Activated T-helper 2 cell treated with anti-CD3 and anti-CD28 coated beads, Interferon-gamma antibody, Interleukin-2, Interleukin-4, amounts not matched to agents 10 μg/mL and 5 μg/mL and 100 μg/mL, durations not matched to agents 14 hours and 24 hours and 36 hours (primary cell): ENCODE results near the gene CIAPIN1. TPM values are rescaled to one million over a fixed set of nuclear protein-coding genes. Genes with fewer than 3 reads are reported as not detected.
"Not testable (repeated sequence)": the region's sequence is repeated elsewhere in the genome, so short reads cannot be mapped to it uniquely, and the experiment has no call there.

ENCODE experiments used
- DNase-seq: peaks from one replicate; pipeline ENCODE4 v3.0.0; 2021; ENCODE audit warnings: low spot score
- H3K27ac Mint-ChIP-seq: one replicate; pipeline ENCODE4 v1.8.0; 2021; ENCODE audit warnings: mixed read lengths
- H3K27me3 Mint-ChIP-seq: one replicate; pipeline ENCODE4 v1.8.0; 2021; ENCODE audit warnings: low read depth, mixed read lengths
- H3K36me3 Mint-ChIP-seq: one replicate; pipeline ENCODE4 v1.8.0; 2021; ENCODE audit warnings: low read depth, mixed read lengths
- H3K4me1 Mint-ChIP-seq: one replicate; pipeline ENCODE4 v1.8.0; 2021; ENCODE audit warnings: low read depth, mixed read lengths
- H3K4me3 Mint-ChIP-seq: one replicate; pipeline ENCODE4 v1.8.0; 2021; ENCODE audit warnings: low read depth, mild to moderate bottlenecking, moderate library complexity, mixed read lengths
- H3K9me3 Mint-ChIP-seq: one replicate; pipeline ENCODE4 v1.8.0; 2021; ENCODE audit warnings: mixed read lengths
- intact Hi-C: fragments of 100-400 bp; cut with micrococcal nuclease; formaldehyde crosslinking; loops from one replicate; pipeline ENCODE4 v1.15.1; 2023
- total RNA-seq: library from RNA; stranded (reverse); gene quantifications from 2 replicates; pipeline ENCODE4 v1.2.3, GENCODE V29; 2022

Gene CIAPIN1
- total RNA-seq, 1 donor from 2014 or later: 73.1 TPM

- intact Hi-C loops: no loop called here
- no peak within 1 kb of the TSS for H3K27ac Mint-ChIP-seq
- peaks cover 3% of the 10 kb centered on the region for H3K27me3 Mint-ChIP-seq
- no peak within 1 kb of the TSS for H3K4me3 Mint-ChIP-seq
- H3K36me3 Mint-ChIP-seq: no peaks in the 10 kb centered on the region
- H3K9me3 Mint-ChIP-seq: no peaks in the 10 kb centered on the region
- DNase-seq: no peak
- H3K4me1 Mint-ChIP-seq: peaks cover 3% of the 10 kb centered on the region
Observed at GRCh38 chr16:57403965-57404817, 43.0 kb downstream of the CIAPIN1 start, which contains the start of gene CCL17. Gene CCL17, plus strand, starts transcription at chr16:57404767. Its CDS starts 9,166 bp downstream, at chr16:57413933.

- no peak overlapping the region for H3K4me3 Mint-ChIP-seq
- intact Hi-C loops: no loop called here
- no peak for DNase-seq
- H3K9me3 Mint-ChIP-seq: no peaks in the 10 kb centered on the region
- H3K27ac Mint-ChIP-seq: no peak overlapping the region
- no peaks in the 10 kb centered on the region for H3K36me3 Mint-ChIP-seq
- peaks cover 3% of the 10 kb centered on the region for H3K27me3 Mint-ChIP-seq
- no peaks in the 10 kb centered on the region for H3K4me1 Mint-ChIP-seq
Observed at GRCh38 chr16:57401943-57402640, 45.1 kb downstream of the CIAPIN1 start.

DNA sequence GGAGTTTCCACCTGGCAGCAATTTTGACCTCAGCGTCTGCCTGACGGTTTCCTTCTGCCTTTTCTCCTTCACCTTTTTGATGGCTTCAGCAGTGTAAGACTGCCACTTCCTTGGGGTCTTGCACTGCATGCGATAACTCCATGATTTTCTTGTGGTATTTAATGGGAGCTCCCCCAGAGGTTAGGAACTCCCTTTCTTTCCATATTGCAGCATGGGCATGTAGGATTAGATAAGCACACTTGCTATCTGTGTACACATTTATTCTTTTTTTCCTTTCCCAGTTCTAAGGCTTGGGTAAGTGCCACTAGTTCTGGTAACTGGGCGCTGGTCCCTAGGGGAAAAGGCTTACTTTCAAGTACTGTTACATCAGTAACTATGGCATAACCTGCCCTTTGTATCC, 49.7 kb downstream of the CIAPIN1 start:
- H3K4me1 Mint-ChIP-seq, H3K36me3 Mint-ChIP-seq, H3K27me3 Mint-ChIP-seq, H3K4me3 Mint-ChIP-seq, H3K27ac Mint-ChIP-seq, intact Hi-C loops, H3K9me3 Mint-ChIP-seq, DNase-seq: not testable (repeated sequence)

- Mint-ChIP-seq H3K36me3 (no peaks in the 10 kb centered on the region), H3K9me3 (no peaks in the 10 kb centered on the region), H3K27me3 (peaks cover 1% of the 10 kb centered on the region), H3K4me3 (no peak overlapping the region), H3K27ac (no peak overlapping the region), H3K4me1 (no peaks in the 10 kb centered on the region)
- intact Hi-C loops: no loop called here
- no peak for DNase-seq
Observed at GRCh38 chr16:57396786-57397185, 50.4 kb downstream of the CIAPIN1 start.

DNA sequence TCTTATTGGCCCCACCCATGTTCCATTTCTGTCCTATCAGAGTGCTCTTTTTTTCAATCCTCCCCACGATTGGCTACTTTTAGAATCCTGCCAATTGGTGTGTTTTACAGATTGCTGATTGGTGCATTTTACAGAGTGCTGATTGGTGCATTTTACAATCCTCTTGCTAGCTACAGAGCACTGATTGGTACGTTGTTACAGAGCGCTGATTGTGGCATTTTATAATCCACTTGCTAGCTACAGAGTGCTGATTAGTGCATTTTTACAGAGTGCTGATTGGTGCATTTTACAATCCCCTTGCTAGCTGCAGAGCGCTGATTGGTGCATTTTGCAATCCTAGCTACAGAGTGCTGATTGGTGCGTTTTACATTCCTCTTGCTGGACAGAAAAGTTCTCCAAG, 52.2 kb downstream of the CIAPIN1 start:
- intact Hi-C loops: no loop called here
- Mint-ChIP-seq H3K4me1 (no peaks in the 10 kb centered on the region), H3K27me3 (peaks cover 1% of the 10 kb centered on the region), H3K9me3 (no peaks in the 10 kb centered on the region), H3K4me3 (no peak overlapping the region), H3K27ac (no peak overlapping the region), H3K36me3 (no peaks in the 10 kb centered on the region)
- DNase-seq: no peak

DNA sequence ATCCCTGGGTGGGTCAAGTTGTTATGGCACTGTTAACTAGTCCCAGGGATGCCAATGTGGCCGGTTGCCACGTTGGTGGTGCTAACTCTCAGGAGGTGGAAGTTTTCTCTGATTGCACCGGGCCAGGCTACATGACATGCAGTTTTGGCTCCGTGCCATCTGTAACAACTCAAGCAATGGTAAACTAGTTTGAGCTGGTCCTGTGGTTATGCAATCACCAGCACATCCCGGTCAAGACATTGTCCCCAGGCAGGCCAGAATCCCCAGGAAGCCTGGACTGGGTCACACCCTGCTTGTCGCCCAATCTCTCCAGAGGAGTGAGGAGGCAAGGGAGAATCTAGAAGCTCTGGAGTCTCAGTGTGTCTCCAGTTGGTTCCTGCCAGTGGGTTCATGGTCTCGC, 52.7 kb downstream of the CIAPIN1 start:
- no peak for DNase-seq
- Mint-ChIP-seq H3K4me1 (no peaks in the 10 kb centered on the region), H3K27ac (no peak overlapping the region), H3K9me3 (no peaks in the 10 kb centered on the region), H3K27me3 (peaks cover 1% of the 10 kb centered on the region), H3K4me3 (no peak overlapping the region), H3K36me3 (no peaks in the 10 kb centered on the region)
- intact Hi-C loops: no loop called here

DNA sequence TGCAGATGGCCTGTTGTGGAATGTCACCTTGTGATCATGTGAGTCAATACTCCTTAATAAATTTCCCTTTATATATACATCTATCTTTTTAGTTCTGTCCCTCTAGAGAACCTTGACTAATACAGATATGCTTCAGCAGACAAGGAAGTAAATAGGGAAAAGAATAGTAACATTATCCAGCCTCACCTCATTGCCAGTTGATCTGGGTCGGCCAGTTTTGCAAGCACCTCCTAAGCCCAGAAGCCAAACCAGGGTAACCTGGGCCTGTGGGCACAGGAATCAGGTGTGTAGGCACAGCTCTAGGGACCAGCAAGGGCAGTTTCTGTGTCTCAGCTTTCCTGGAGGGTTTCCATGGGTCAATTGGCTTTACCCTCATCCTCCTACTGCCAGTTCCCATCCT, 54.5 kb downstream of the CIAPIN1 start:
- no peak for DNase-seq
- H3K36me3 Mint-ChIP-seq: no peaks in the 10 kb centered on the region
- intact Hi-C loops: no loop called here
- H3K9me3 Mint-ChIP-seq: no peaks in the 10 kb centered on the region
- H3K27me3 Mint-ChIP-seq: peaks cover 1% of the 10 kb centered on the region
- no peak overlapping the region for H3K27ac Mint-ChIP-seq
- no peak overlapping the region for H3K4me3 Mint-ChIP-seq
- H3K4me1 Mint-ChIP-seq: no peaks in the 10 kb centered on the region

DNA sequence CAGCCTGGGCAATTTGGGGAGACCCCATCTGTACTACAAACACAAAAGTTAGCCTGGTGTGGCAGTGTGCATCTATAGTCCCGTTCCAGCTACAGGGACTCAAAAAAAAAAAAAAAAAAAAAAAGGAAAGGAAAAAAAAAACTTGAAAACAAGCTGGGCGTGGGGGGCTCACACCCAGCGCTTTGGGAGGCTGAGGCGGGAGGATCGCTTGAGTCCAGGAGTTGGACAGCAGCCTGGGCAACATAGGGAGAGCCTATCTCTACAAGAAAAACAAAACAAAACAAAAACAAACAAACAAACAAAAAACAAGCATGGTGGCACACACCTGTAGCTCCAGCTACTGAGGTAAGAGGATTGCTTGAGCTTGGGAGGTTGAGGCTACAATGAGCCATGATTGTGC, 55.5 kb downstream of the CIAPIN1 start:
- intact Hi-C loops: no loop called here
- H3K4me1 Mint-ChIP-seq: no peaks in the 10 kb centered on the region
- peaks cover 2% of the 10 kb centered on the region for H3K27me3 Mint-ChIP-seq
- H3K4me3 Mint-ChIP-seq: no peak overlapping the region
- H3K27ac Mint-ChIP-seq: no peak overlapping the region
- no peaks in the 10 kb centered on the region for H3K36me3 Mint-ChIP-seq
- H3K9me3 Mint-ChIP-seq: no peaks in the 10 kb centered on the region
- DNase-seq: no peak

- DNase-seq: no peak
- intact Hi-C loops: no loop called here
- H3K36me3 Mint-ChIP-seq: no peaks in the 10 kb centered on the region
Observed at GRCh38 chr16:57391300-57391699, 55.9 kb downstream of the CIAPIN1 start.

DNA sequence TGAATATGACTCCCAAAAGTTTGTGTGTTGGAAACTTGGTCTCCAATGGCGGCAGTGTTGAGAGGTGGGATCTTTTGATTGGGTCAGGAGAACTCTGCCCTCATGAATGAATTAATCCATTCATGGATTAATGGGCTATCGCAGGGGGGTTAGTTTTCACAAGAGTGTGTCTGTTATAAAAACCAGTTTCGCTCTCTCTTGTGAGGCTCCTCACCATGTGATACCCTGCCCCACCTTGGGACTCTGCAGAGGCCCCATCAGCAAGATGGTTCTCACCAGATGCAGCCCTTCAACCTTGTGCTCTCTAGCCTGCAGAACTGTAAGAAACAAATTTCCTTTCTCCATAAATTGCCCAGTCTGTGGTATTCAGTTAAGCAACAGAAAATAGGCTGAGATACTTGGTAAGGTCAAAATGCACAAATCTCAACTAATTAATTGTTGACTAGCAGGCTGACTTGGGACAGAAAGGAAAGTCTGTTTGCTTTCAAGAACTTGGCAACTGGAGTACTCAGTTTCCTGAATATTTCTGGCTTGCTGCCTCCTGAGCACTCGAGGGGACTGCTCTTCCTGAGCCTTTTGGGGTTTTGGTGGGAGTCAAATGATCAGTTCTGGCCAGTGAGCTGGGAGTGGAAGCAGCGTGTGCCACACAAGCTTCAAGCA, 56.4 kb downstream of the CIAPIN1 start:
- Mint-ChIP-seq H3K4me1 (no peaks in the 10 kb centered on the region), H3K27me3 (peaks cover 2% of the 10 kb centered on the region), H3K9me3 (no peaks in the 10 kb centered on the region), H3K4me3 (no peak overlapping the region), H3K27ac (no peak overlapping the region), H3K36me3 (no peaks in the 10 kb centered on the region)
- intact Hi-C loops: no loop called here
- DNase-seq: no peak

More at GRCh38 chr16:57391300-57391699, 55.9 kb downstream of the CIAPIN1 start:
- Mint-ChIP-seq H3K27me3 (peaks cover 2% of the 10 kb centered on the region), H3K27ac (no peak overlapping the region), H3K9me3 (no peaks in the 10 kb centered on the region), H3K4me1 (no peaks in the 10 kb centered on the region), H3K4me3 (no peak overlapping the region)

- no peak overlapping the region for H3K4me3 Mint-ChIP-seq
- no peaks in the 10 kb centered on the region for H3K9me3 Mint-ChIP-seq
- H3K36me3 Mint-ChIP-seq: no peaks in the 10 kb centered on the region
- peaks cover 2% of the 10 kb centered on the region for H3K27me3 Mint-ChIP-seq
- intact Hi-C loops: no loop called here
- H3K27ac Mint-ChIP-seq: no peak overlapping the region
- no peaks in the 10 kb centered on the region for H3K4me1 Mint-ChIP-seq
- no peak for DNase-seq
Observed at GRCh38 chr16:57389087-57389468, 58.1 kb downstream of the CIAPIN1 start.

DNA sequence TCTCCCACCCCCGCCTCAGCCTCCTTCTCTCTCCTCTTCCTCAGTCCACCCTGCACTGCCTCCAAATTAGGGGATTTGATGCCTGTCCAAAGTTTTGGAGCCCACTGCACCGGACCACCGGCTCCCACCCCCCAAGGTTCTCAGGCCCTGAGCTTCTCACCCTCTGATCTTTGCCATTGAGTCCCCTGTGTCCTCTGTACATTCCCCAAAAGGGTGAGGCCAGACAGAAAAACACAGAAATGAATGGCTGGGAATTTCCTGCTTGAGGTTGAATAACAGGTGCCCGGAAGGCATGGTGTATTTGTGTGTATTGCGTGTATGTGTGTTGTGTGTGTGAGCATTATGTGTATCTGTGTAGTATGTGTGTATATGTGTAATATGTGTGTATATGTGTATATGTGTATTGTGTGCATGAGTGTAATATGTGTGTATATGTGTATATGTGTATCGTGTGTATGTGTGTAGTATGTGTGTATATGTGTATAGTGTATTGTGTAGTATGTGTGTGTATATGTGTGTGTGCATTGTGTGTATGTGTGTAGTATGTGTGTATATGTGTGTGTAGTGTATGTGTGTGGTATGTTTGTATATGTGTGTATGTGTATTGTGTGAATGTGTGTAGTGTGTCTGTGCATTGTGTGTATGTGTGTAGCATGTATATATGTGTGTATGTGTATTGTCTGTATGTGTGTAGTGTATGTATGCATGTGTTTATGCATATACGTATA, 58.7 kb downstream of the CIAPIN1 start:
- Mint-ChIP-seq H3K27ac (no peak overlapping the region), H3K27me3 (peaks cover 2% of the 10 kb centered on the region), H3K4me1 (no peaks in the 10 kb centered on the region), H3K36me3 (no peaks in the 10 kb centered on the region), H3K9me3 (no peaks in the 10 kb centered on the region), H3K4me3 (no peak overlapping the region)
- intact Hi-C loops: no loop called here
- DNase-seq: no peak
